Activated effector memory CD4-positive, alpha-beta T cell treated with Interleukin-2 at 50 U/mL for 16 hours (primary cell): Measurements from ENCODE around the gene GRAMD4.

Experiments
- DNase-seq: peaks from one replicate; pipeline ENCODE4 v3.0.0-alpha.2; 2020

The GRAMD4 gene

DNA sequence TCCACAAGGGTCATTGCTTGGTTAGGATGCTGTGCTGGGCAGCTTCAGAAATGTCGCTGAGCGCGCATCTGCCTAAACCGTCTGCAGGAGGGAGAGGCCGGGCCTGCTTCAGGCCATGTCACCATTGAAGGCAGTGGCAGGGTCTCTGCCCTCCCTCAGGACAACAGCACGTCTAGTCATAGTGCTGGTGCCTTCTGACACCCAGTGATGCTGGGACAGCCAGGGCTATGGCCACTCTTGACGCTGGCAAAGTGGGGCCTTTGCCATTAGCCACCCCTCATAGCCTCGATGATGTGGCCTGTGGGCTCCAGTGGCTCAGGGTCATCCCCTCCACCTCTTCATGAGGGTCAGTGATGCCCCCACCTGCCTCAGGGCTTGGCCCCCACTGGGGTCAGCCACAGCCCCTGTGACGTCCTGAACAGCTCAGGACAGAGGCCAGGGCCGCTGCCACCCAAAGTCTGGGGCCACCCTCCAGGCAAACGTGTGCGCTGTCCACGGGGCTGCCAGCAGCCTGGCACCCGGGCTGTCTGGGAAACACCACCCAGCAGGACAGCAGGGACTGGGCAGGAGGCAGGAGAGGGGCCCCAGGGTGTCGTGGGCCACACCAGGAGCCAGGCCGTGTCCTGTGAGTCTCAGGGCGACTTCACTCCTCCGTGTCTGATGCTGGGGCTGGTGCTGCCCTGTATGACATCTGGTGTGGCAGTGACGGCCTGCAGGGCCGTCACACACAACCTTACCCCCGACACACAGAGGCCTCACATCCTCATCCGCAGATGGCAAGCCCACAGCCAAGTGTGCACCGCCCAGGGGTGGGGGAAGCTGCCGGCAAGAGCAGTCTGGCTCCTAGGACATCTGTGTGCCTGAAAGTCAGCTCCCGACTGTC, 75.4 kb downstream of the GRAMD4 start:
- no peak for DNase-seq

GRCh38 chr22:46696229-46696518, 76.0 kb downstream of the GRAMD4 start:
- DNase-seq: no peak

DNA sequence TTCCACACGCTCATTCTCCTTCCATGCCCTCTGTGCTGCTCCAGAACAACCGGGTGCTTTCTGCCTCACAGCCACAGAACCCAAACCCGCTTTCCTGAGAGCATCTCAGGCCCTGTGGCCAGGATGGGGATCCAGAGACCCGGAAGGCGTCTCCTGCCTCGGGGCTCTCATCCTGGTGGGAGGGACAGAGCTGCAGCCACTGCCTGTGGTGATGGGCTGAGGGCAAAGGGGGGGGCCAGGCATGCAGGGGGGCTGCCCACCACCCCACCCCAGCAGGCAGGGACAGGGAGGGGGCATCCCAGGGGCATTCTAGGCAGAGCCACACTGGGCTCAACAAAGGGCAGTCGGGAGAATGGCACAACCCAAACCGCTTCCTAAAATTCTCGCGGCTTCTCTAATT, 76.4 kb downstream of the GRAMD4 start:
- no peak for DNase-seq

DNA sequence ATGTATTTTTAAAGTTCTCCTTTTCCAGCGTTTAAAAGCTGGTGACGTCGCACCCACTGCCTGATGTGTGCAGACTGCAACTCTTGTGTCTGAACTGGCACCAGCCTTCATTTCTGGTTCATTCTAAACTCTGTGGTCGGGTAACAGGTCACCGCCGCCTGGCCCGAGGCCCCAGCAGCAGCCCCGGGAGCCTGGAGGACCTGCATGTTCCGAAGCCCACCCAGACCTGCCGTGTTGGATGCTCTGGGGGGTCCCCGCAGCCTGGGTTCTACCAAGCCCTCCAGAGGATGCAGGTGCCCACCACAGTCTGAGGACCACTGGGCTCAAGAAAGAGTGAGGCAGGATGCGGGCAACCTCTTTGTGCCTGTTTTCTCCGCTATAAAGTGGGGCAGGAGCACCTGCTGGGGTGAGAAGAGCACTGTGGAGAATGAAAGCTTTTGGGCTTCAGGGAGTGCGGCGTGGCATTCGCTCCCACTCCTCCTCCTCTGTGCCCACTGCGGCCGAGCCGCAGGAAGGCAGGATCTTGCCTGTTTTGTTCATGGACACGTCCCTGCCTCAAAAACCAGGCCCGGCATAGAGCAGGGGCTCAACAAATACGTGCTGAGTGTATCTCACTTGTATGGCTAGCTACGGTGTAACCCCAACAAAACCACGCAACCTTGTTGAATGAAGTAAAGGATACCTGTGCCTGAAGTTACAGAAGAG, 77.8 kb downstream of the GRAMD4 start:
- no peak for DNase-seq

GRCh38 chr22:46699091-46699490, 78.9 kb downstream of the GRAMD4 start:
- DNase-seq: no peak

DNA sequence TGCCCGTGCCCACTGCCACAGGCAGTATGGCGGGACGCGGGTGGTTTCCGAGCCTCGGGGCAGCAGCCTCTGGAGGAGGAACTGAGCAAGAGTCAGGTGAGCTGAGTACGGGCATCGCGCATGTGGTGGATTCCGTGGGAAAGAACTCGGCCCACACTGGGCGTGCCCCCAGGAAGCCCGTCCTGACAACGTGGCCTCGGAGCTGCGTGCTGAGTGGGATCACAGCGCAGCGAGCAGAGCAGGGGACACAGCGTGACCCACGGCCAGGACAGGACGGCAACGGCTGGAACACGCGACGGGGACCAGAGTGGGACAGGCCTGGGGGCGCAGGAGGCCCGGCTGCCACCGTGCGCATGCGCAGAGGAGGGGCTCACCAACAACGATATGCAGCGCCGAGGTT, 81.1 kb downstream of the GRAMD4 start:
- no peak for DNase-seq

- DNase-seq: no peak
These were observed 83.2 kb downstream of the GRAMD4 start for GRCh38 chr22:46703171-46703995.

DNA sequence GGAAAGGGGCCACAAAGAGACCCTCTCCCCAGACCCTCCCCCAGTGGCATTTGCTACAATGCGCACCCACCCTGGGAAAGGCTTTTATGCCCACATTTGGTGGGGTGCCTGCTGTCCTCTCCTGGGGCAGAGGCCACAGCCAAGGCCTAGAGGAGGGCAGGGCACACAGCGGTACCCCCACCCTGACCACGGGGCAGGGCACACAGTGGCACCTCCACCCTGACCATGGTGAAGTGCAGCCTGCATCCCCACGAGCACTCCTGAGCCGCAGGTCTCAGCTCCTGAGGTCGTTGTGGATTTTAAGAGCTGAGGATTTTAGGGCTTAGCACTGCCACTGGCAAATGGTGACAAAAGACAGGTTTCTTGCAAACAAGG, 83.8 kb downstream of the GRAMD4 start:
- no peak for DNase-seq

- DNase-seq: no peak
These were observed 85.9 kb downstream of the GRAMD4 start for GRCh38 chr22:46706060-46706459.

DNA sequence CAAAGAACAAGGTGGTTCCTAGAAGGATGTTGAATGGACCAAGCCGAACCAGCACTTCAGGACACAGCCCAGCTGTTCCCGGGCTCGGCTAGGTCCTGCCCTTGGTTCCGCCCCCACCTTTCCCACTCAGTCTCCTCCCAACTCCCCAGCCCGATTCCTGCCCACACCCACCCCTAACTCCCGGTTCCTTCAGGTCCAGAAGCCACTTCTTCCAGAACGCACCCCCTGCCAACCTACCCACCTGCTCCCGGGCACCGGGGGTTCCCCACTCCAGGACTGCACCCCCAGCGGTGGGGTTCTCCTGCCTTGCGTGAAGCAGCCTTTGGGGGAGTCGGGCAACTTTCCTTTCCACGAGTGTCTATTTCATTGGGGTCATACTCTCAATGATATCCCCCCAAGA, 87.1 kb downstream of the GRAMD4 start:
- DNase-seq: no peak

GRCh38 chr22:46707827-46708570, 87.8 kb downstream of the GRAMD4 start:
- no peak for DNase-seq

GRCh38 chr22:46708766-46709330, 88.7 kb downstream of the GRAMD4 start:
- no peak for DNase-seq

- DNase-seq: no peak
These were observed 90.6 kb downstream of the GRAMD4 start for GRCh38 chr22:46710806-46711205.

DNA sequence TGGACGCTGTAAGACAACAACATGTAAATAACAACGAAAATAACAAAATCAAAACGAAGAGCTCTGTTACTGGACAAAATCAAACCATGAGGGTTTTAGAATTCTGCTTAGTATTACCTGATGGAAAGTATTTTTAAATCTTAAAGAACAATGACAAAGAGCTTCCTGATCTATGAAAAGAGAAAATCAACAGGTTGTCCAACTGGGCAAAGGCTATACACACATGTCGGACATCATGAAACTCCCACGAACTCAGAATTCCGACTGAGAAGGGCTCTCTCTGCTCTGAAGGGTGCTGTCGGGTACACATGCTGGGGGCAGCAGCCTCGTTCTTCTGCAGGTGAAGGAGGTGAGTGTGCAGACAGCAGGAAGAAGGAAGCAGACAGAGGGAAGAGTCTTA, 92.1 kb downstream of the GRAMD4 start:
- DNase-seq: no peak

- no peak for DNase-seq
These were observed 94.4 kb downstream of the GRAMD4 start for GRCh38 chr22:46714550-46714949.

GRCh38 chr22:46719921-46720320, 99.7 kb downstream of the GRAMD4 start:
- DNase-seq: no peak

- DNase-seq: no peak
These were observed 101.4 kb downstream of the GRAMD4 start for GRCh38 chr22:46721501-46722085.

DNA sequence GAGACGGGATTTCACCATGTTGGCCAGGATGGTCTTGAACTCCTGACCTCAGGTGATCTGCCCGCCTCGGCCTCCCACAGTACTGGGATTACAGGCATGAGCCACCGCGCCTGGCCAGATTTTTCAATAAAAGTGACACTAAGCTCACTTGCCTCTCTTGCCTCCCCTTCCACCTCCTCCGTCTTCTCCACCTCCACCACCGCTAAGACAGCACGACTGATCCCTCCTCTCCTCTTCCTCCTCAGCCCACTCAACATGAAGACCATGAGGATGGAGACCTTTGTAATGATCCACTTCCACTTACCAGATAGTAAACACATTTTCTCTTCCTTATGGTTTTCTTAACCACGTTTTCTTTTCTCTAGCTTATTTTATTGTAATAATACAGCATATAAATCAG, 103.7 kb downstream of the GRAMD4 start:
- no peak for DNase-seq

DNA sequence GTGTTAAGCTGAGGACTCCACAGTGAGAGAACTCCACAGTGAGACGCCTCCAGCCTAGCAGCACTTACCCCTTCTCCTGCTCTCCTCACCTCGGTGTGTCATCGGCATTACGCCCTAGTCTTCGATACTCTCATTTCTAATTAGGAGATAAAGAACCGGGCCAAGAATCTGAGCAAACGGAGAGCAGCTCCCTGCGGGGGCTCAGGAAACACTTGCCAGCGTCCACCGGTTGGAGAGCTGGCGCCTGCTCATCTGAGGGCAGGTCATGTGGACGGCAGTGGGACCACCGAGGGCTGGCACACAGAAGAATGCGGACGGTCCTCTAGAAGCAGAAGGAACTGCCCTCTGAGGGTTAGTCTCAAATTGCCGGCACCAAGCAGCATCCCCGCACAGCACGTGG, 104.9 kb downstream of the GRAMD4 start:
- no peak for DNase-seq

DNA sequence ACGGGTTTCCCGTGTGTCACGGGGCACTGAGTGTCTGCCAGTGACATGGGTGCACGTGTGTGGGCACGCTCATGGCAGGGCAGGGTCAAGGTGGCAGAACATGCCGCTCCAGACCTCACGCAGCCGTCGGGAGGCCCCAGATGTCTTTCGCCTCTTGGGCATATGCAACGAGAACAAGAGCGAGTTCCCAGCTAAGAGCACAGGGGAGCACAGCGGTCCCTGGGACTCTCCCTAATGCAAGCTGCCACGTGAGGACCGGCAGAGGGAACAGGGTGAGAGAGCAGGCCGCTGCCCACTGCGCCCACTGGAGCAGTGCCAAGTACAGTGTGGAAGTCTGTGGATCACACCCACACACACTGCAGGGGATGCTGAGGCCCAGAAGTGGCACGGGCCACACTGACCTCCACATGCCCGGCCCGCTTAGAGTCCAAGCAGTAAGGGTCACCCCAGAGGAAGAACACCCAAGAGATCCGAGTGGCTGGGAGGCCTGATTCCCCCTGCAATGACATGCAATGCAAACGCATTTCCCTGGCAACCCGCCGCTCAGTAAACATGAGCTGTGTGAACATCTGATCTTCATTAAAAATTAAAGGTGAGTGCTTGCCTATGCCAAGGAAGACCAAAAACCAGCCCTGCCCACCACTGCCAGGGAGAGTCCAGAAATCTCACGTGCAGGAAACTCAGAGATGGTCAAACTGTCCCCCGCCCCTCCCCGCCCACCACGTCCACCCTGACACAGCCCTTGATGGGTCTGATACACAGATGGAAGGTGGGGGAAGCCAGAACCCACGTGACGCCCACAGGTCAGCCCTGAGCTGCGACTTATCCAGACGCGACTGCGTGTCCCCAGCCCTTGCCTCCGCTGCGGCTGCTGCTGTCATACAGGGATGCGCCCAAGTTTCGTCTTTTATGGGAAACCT, 106.1 kb downstream of the GRAMD4 start:
- DNase-seq: no peak

- DNase-seq: no peak
These were observed 106.8 kb downstream of the GRAMD4 start for GRCh38 chr22:46726986-46727317.
